Measurements from ENCODE around the gene PTBP1.
"Not testable (repeated sequence)": the region's sequence is repeated elsewhere in the genome, so short reads cannot be mapped to it uniquely, and the experiment has no call there.

DNA sequence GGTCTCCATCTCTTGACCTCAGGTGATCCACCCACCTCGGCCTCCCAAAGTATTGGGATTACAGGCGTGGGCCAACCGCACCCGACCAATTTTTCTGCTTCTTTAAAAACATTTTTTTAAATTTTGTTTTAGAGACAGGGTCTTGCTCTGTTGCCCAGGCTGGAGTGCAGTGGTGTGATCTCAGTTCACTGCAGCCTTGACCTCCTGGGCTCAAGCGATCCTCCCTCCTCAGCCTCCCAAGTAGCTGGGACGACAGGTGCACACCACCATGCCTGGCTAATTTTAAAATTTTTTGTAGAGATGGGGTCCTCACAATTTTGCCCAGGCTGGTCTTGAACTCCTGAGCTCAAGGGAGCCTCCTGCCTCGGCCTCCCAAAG is 45.5 kb downstream of the PTBP1 start:
- TF ChIP-seq ZNF274 (IDR thresholded peaks at IDR 0.05; ENCODE audit: low read depth, low read length); YY1 (IDR thresholded peaks at IDR 0.05; ENCODE audit: insufficient read depth, insufficient read length): not testable (repeated sequence)
